ENCODE data around the gene PRSS53.

DNA sequence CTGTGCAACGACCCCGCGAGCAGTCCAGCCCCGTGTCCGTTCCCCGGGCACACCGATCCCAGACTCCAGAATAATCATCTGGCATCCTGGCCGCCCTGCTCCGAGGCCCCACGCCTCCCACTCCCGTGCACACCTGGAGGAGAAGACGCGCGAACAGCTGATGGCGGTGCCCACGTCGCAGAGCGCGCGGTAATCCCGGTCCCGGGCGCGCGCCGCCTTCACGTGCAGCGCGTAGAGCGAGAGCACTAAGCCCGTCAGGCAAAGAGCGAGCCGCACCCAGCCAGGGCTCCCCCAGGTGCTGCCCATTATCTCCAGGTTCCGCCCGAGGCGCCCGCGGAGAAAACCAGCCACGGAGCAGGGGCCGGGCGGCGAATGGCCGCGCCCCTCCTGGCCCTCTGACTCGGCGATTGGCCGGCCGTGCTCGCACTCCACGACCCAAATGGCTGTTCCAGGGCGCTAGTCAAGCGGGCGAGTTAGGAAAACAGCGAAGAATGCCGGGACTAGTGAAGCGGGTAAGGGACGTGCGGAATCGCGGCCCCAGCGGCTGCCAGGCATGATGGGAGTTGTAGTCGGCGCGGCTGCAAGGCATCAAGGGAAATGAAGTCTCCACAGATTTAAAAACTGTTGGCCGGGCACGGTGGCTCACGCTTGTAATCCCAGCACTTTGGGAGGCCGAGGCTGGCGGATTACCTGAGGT, 5.8 kb upstream of the PRSS53 start, which contains the start of gene VKORC1:
- TF ChIP-seq CTCF (conservative IDR thresholded peaks at IDR 0.05; ENCODE audit: low read depth, low read length) (no peak), EZH2 (IDR thresholded peaks at IDR 0.05; ENCODE audit: low read length, unreplicated experiment) (no peak)
